H1 (cell line): ENCODE measurements around the gene TCF20.

Experiments
- EP300 ChIP-seq, 2 experiments: IDR thresholded peaks; 1 replicate in 1 of 2; 2 replicates in 1 of 2; pipeline ENCODE4 v1.6.1; 2011 to 2012; ENCODE audit warnings: low read depth in 2 of 2, low read length in 2 of 2, mild to moderate bottlenecking in 2 of 2, borderline replicate concordance in 1 of 2, inconsistent platforms in 1 of 2, moderate library complexity in 1 of 2
- EZH2 ChIP-seq: fragments of 200-600 bp; sonication (generic); IDR thresholded peaks from 2 replicates; pipeline ENCODE4 v1.7.1; 2012; ENCODE audit warnings: low read depth, mild to moderate bottlenecking, moderate library complexity, low read length, inconsistent platforms; ENCODE audit not compliant: severe bottlenecking
- HDAC6 ChIP-seq: IDR thresholded peaks from one replicate; pipeline ENCODE4 v1.7.1; 2012; ENCODE audit warnings: low read depth, mild to moderate bottlenecking, inconsistent platforms, low read length, moderate library complexity
- JUND ChIP-seq: IDR thresholded peaks from 2 replicates; pipeline ENCODE4 v1.6.1; 2011; ENCODE audit warnings: mild to moderate bottlenecking, improper control_type of control experiment, low read length
- PHF8 ChIP-seq: fragments of 200-600 bp; sonication (generic); conservative IDR thresholded peaks from 2 replicates; pipeline ENCODE4 v1.7.1; 2012; ENCODE audit warnings: low read depth, mild to moderate bottlenecking, inconsistent platforms, low read length, moderate library complexity
- POLR2AphosphoS5 ChIP-seq: IDR thresholded peaks from 2 replicates; pipeline ENCODE4 v1.6.1; 2011; ENCODE audit warnings: low read depth, low read length
- SRF ChIP-seq: IDR thresholded peaks from 2 replicates; pipeline ENCODE4 v1.6.1; 2011; ENCODE audit warnings: mild to moderate bottlenecking, low read depth, low read length, moderate library complexity
- TAF1 ChIP-seq: IDR thresholded peaks from 2 replicates; pipeline ENCODE4 v1.6.1; 2011; ENCODE audit warnings: mild to moderate bottlenecking, low read depth, low read length
- TF ChIP-seq, protein P1 (sequence below), 3 experiments: IDR thresholded peaks; 1 replicate in 2 of 3; 2 replicates in 1 of 3; pipeline versions ENCODE4 v1.5.1 to v1.6.1; 2011; ENCODE audit warnings: low read length in 3 of 3, mild to moderate bottlenecking in 3 of 3, inconsistent platforms in 2 of 3, low read depth in 1 of 3, moderate library complexity in 1 of 3; ENCODE audit not compliant: insufficient read depth in 1 of 3; ENCODE audit errors: control extremely low read depth in 1 of 3
- TF ChIP-seq, protein P2 (sequence below): IDR thresholded peaks from 2 replicates; pipeline ENCODE4 v1.6.1; 2011; ENCODE audit warnings: low read depth, mild to moderate bottlenecking, low read length; ENCODE audit not compliant: insufficient read depth

DNA sequence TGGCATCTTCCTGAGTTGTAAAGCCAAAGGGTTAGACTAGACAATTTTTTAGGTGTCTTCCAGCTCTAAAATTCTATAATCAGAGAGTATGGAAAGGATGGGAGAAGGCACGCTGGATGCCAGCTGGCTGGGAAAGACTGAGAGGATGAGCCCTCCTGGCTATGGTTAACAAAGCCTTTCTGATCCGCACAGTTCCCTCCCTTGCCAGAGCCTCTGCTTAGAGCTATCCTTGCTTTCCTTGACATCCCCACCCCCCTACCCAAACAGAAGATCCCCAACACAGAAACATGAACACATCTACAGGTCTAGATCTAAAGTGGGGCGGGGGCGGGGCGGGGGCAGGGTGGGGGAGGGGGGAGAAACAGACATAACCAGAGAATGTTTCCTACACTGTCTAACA lies 6.5 kb downstream of the TCF20 start:
- TF ChIP-seq, protein P1, sequence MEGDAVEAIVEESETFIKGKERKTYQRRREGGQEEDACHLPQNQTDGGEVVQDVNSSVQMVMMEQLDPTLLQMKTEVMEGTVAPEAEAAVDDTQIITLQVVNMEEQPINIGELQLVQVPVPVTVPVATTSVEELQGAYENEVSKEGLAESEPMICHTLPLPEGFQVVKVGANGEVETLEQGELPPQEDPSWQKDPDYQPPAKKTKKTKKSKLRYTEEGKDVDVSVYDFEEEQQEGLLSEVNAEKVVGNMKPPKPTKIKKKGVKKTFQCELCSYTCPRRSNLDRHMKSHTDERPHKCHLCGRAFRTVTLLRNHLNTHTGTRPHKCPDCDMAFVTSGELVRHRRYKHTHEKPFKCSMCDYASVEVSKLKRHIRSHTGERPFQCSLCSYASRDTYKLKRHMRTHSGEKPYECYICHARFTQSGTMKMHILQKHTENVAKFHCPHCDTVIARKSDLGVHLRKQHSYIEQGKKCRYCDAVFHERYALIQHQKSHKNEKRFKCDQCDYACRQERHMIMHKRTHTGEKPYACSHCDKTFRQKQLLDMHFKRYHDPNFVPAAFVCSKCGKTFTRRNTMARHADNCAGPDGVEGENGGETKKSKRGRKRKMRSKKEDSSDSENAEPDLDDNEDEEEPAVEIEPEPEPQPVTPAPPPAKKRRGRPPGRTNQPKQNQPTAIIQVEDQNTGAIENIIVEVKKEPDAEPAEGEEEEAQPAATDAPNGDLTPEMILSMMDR (IDR thresholded peaks at IDR 0.05; ENCODE audit: control extremely low read depth in 1 of 3, insufficient read depth in 1 of 3, low read depth in 1 of 3, low read length in 3 of 3) = no peak
- TF ChIP-seq POLR2AphosphoS5 (no peak), PHF8 (no peak), JUND (no peak), HDAC6 (no peak), EZH2 (no peak), EP300 (IDR thresholded peaks at IDR 0.05; ENCODE audit: borderline replicate concordance in 1 of 2, low read depth in 2 of 2, low read length in 2 of 2) (no peak), TAF1 (no peak), SRF (no peak)
- TF ChIP-seq, protein P2, sequence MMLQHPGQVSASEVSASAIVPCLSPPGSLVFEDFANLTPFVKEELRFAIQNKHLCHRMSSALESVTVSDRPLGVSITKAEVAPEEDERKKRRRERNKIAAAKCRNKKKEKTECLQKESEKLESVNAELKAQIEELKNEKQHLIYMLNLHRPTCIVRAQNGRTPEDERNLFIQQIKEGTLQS = no peak
